Activated CD8-positive, alpha-beta memory T cell treated with anti-CD3 and anti-CD28 coated beads, Interleukin-2, amount 50 U/mL, for 1 hour (primary cell): Measurements from ENCODE around the gene DDX1.

Experiments
- DNase-seq: peaks from one replicate; pipeline ENCODE4 v3.0.0-alpha.2; 2020; ENCODE audit errors: extremely low read depth

The DDX1 gene

GRCh38 chr2:15664273-15665066 is 72.8 kb downstream of the DDX1 start:
- DNase-seq: no peak

GRCh38 chr2:15665067-15665942 is 73.6 kb downstream of the DDX1 start:
- DNase-seq: no peak

- no peak for DNase-seq
These were observed 74.3 kb downstream of the DDX1 start for GRCh38 chr2:15665943-15666460.

- no peak for DNase-seq
These were observed 75.5 kb downstream of the DDX1 start for GRCh38 chr2:15666861-15667808.

GRCh38 chr2:15667809-15668556 is 76.3 kb downstream of the DDX1 start:
- no peak for DNase-seq

GRCh38 chr2:15668611-15669305 is 77.1 kb downstream of the DDX1 start:
- DNase-seq: no peak

- no peak for DNase-seq
These were observed 77.8 kb downstream of the DDX1 start for GRCh38 chr2:15669375-15669910.

GRCh38 chr2:15670469-15670868 is 78.8 kb downstream of the DDX1 start:
- no peak for DNase-seq

- DNase-seq: no peak
These were observed 79.3 kb downstream of the DDX1 start for GRCh38 chr2:15670981-15671380.

GRCh38 chr2:15671409-15671808 is 79.7 kb downstream of the DDX1 start:
- no peak for DNase-seq

GRCh38 chr2:15671842-15672815 is 80.5 kb downstream of the DDX1 start:
- no peak for DNase-seq

GRCh38 chr2:15672961-15673918 is 81.6 kb downstream of the DDX1 start:
- DNase-seq: no peak

- no peak for DNase-seq
These were observed 82.4 kb downstream of the DDX1 start for GRCh38 chr2:15673919-15674636.

- DNase-seq: no peak
These were observed 83.2 kb downstream of the DDX1 start for GRCh38 chr2:15674637-15675455.

GRCh38 chr2:15675456-15676195 is 84.0 kb downstream of the DDX1 start:
- no peak for DNase-seq
